ENCODE measurements around the gene FAM72B.
"Not testable (repeated sequence)": the region's sequence is repeated elsewhere in the genome, so short reads cannot be mapped to it uniquely, and the experiment has no call there.

DNA sequence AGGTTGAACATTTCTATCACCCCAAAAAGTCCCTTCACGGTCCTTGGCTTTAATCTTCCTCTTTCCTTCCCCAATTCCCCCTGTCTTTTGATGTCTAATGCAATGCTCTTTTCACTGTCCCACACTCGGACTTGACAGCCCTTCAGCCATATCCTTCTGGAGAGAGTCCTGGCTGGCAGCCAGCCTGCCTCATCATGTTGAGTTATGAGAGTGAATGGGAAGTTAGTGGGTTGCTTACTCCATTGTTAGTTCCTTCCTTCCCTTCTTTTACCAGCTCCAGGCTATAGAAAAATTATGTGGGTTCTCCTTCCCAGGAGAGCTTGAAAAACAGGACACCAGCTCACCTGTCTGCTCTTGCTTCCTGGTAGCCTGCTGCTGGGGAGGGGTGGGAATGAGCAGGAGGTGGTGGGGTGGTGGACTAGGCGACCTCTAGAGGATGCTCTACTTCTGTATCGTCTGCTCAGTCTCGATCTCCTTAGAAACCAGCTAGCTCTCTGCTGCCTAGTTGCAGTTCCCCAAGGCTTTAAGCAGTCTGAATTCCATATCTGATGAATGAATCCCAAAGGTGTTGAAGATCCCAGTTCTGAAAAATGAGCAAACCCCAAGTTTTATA, 30.5 kb upstream of the FAM72B start:
- TF ChIP-seq, protein P1, sequence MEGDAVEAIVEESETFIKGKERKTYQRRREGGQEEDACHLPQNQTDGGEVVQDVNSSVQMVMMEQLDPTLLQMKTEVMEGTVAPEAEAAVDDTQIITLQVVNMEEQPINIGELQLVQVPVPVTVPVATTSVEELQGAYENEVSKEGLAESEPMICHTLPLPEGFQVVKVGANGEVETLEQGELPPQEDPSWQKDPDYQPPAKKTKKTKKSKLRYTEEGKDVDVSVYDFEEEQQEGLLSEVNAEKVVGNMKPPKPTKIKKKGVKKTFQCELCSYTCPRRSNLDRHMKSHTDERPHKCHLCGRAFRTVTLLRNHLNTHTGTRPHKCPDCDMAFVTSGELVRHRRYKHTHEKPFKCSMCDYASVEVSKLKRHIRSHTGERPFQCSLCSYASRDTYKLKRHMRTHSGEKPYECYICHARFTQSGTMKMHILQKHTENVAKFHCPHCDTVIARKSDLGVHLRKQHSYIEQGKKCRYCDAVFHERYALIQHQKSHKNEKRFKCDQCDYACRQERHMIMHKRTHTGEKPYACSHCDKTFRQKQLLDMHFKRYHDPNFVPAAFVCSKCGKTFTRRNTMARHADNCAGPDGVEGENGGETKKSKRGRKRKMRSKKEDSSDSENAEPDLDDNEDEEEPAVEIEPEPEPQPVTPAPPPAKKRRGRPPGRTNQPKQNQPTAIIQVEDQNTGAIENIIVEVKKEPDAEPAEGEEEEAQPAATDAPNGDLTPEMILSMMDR (IDR thresholded peaks at IDR 0.05): not testable (repeated sequence)
- not testable (repeated sequence) for TF ChIP-seq POLR2A (IDR thresholded peaks at IDR 0.05); POLR2AphosphoS5 (IDR thresholded peaks at IDR 0.05; ENCODE audit: insufficient read depth in 1 of 2, low read depth in 1 of 2)

Measured in vagina (tissue), 2 donors.